K562 (cell line): ENCODE measurements around the gene CEMP1. TPM values are rescaled to one million over a fixed set of nuclear protein-coding genes. Genes with fewer than 3 reads are reported as not detected.

ENCODE experiments used
- ARID4B ChIP-seq: sonication (generic); formaldehyde crosslinking; IDR thresholded peaks from 2 replicates; pipeline ENCODE4 v1.8.0; 2022; ENCODE audit warnings: mild to moderate bottlenecking, missing genetic modification reagents
- CXXC5 ChIP-seq: fragments of 250-450 bp; sonication (Bioruptor Pico); IDR thresholded peaks from 2 replicates; pipeline ENCODE4 v1.8.0; 2022; ENCODE audit warnings: inconsistent platforms, mild to moderate bottlenecking, moderate library complexity
- GATAD2B ChIP-seq: fragments of 450-650 bp; IDR thresholded peaks from 2 replicates; pipeline ENCODE4 v1.6.1; 2017; ENCODE audit warnings: mild to moderate bottlenecking, borderline replicate concordance
- NFIX ChIP-seq: fragments of 250-450 bp; sonication (Bioruptor Pico); IDR thresholded peaks from 2 replicates; pipeline ENCODE4 v1.4.0; 2020; ENCODE audit warnings: low read depth, mild to moderate bottlenecking, moderate library complexity
- NR0B1 ChIP-seq: fragments of 450-650 bp; IDR thresholded peaks from one replicate; pipeline ENCODE4 v1.6.1; 2018; ENCODE audit warnings: mild to moderate bottlenecking, moderate library complexity; ENCODE audit not compliant: partially characterized antibody
- POU5F1 ChIP-seq: fragments of 150-350 bp; IDR thresholded peaks from 2 replicates; pipeline ENCODE4 v1.6.1; 2014; ENCODE audit warnings: borderline replicate concordance, low read length, low read depth, mild to moderate bottlenecking; ENCODE audit not compliant: partially characterized antibody
- REST ChIP-seq, 2 experiments: fragments of 450-650 bp; formaldehyde crosslinking in 1 of 2; IDR thresholded peaks; 2 replicates each; pipeline versions ENCODE4 v1.4.0 to v1.6.1; 2014 to 2020; ENCODE audit warnings: mild to moderate bottlenecking in 2 of 2, borderline replicate concordance in 1 of 2, low read depth in 1 of 2
- RNF2 ChIP-seq: sonication (generic); IDR thresholded peaks from 2 replicates; pipeline ENCODE4 v1.6.1; 2016
- SPI1 ChIP-seq: IDR thresholded peaks from 2 replicates; pipeline ENCODE4 v1.6.1; 2011; ENCODE audit warnings: low read depth, low read length, control low read depth, borderline replicate concordance
- ZBED1 ChIP-seq: IDR thresholded peaks from 2 replicates; pipeline ENCODE4 v1.6.1; 2014
- ZNF3 ChIP-seq: fragments of 250-450 bp; sonication (Bioruptor Pico); IDR thresholded peaks from 2 replicates; pipeline ENCODE4 v1.5.0; 2021; ENCODE audit warnings: mild to moderate bottlenecking, moderate library complexity
- ZNF830 ChIP-seq: fragments of 250-450 bp; sonication (Bioruptor Pico); IDR thresholded peaks from 2 replicates; pipeline ENCODE4 v1.5.0; 2021; ENCODE audit warnings: mild to moderate bottlenecking
- polyA plus RNA-seq, 8 experiments: library from polyadenylated mRNA; depleted of rRNA in 4 of 8; stranded (reverse) in 5 of 8; unstranded in 3 of 8; fragments of >200 nt; fragmentation: Nextera tagmentation in 2 of 8; fragmentation: Illumina TruSeq in 1 of 8; extraction: Ambion mirVana in 2 of 8; extraction: Trizol in 1 of 8; gene quantifications; 2 replicates each; pipeline versions ENCODE4 v1.2.1 to v1.2.3, GENCODE V29; 2011 to 2014; ENCODE audit warnings: inconsistent platforms in 1 of 8, missing spikeins in 1 of 8
- total RNA-seq, 7 experiments: library from RNA; depleted of rRNA in 6 of 7; stranded (reverse); fragments of >200 nt in 6 of 7; fragmentation: Illumina TruSeq in 2 of 7; extraction: Trizol in 2 of 7; gene quantifications; 2 replicates each; pipeline versions ENCODE4 v1.2.1 to v1.2.3, GENCODE V29; 2011 to 2021; ENCODE audit warnings: low replicate concordance in 1 of 7

The CEMP1 gene
- total and polyA plus RNA-seq, 9 of the 15 experiments (the other 6 are each of a cell fraction or from before 2014, with no cell fraction given): 0.05 to 0.45 TPM; not detected in 7

- TF ChIP-seq REST (IDR thresholded peaks at IDR 0.05; ENCODE audit: borderline replicate concordance) (peak; percentile 85), REST (CRISPR knock-in tag; IDR thresholded peaks at IDR 0.05; ENCODE audit: low read depth) (peak; percentile 76; the same call in 1 of the 2 replicates), ARID4B (CRISPR knock-in tag) (peak; percentile 81; the same call in 1 of the 2 replicates), ZNF3 (no peak), POU5F1 (no peak), SPI1 (no peak), RNF2 (no peak), GATAD2B (no peak), NFIX (CRISPR knock-in tag) (no peak), ZBED1 (peak; percentile 76), NR0B1 (no peak), CXXC5 (CRISPR knock-in tag) (peak; percentile 89), ZNF830 (CRISPR knock-in tag) (no peak)
These were observed 687 bp upstream of the CEMP1 start (continued) for GRCh38 chr16:2531696-2532493.
